Keratinocyte (primary cell): ENCODE results near the gene ANKK1. TPM values are rescaled to one million over a fixed set of nuclear protein-coding genes. Genes with fewer than 3 reads are reported as not detected.

Source experiments
- DNase-seq: peaks from one replicate; pipeline ENCODE4 v3.0.0-alpha.2; 2011; ENCODE audit warnings: low read depth, missing footprints, low spot score
- FAIRE-seq: peaks from 2 replicates; lab custom pipeline; 2011; peaks lifted over from hg19 to GRCh38; lab: Jason Lieb, UNC
- H2AFZ ChIP-seq: 2 replicates; pipeline ENCODE4 v1.6.0; 2012; ENCODE audit warnings: low read length, control low read depth, inconsistent platforms; ENCODE audit not compliant: control insufficient read depth
- H3K27ac ChIP-seq: 2 replicates; pipeline ENCODE4 v1.5.1; 2011; ENCODE audit warnings: low read length; ENCODE audit not compliant: control insufficient read depth, insufficient read depth
- H3K27me3 ChIP-seq: 3 replicates; pipeline ENCODE4 v1.6.0; 2011; ENCODE audit warnings: low read length; ENCODE audit not compliant: control insufficient read depth, insufficient read depth; ENCODE audit errors: extremely low read depth
- H3K36me3 ChIP-seq, 2 experiments: 2 replicates in 1 of 2; 3 replicates in 1 of 2; pipeline ENCODE4 v1.5.1; 2011; ENCODE audit warnings: low read length in 2 of 2, mild to moderate bottlenecking in 1 of 2; ENCODE audit not compliant: control insufficient read depth in 2 of 2, insufficient read depth in 2 of 2; ENCODE audit errors: extremely low read depth in 1 of 2
- H3K4me1 ChIP-seq: 3 replicates; pipeline ENCODE4 v1.5.1; 2011; ENCODE audit warnings: low read length; ENCODE audit not compliant: control insufficient read depth, insufficient read depth; ENCODE audit errors: extremely low read depth
- H3K4me2 ChIP-seq: 3 replicates; pipeline ENCODE4 v1.6.0; 2011; ENCODE audit warnings: low read depth, low read length; ENCODE audit not compliant: control insufficient read depth, insufficient read depth; ENCODE audit errors: extremely low read depth
- H3K4me3 ChIP-seq, 3 experiments: fragments of 200-600 bp in 1 of 3; sonication (generic) in 1 of 3; 2 replicates in 2 of 3; 3 replicates in 1 of 3; pipeline ENCODE4 v1.5.1; 2011 to 2016; ENCODE audit warnings: low read length in 3 of 3, mild to moderate bottlenecking in 3 of 3, control low read depth in 2 of 3, inconsistent platforms in 1 of 3, low read depth in 1 of 3, mixed read lengths in 1 of 3, mixed run types in 1 of 3, moderate library complexity in 1 of 3; ENCODE audit not compliant: control insufficient read depth in 2 of 3, insufficient read depth in 2 of 3; ENCODE audit errors: extremely low read depth in 1 of 3
- H3K79me2 ChIP-seq: 2 replicates; pipeline ENCODE4 v1.6.0; 2012; ENCODE audit warnings: low read length; ENCODE audit not compliant: control insufficient read depth, insufficient read depth
- H3K9ac ChIP-seq: 3 replicates; pipeline ENCODE4 v1.6.0; 2011; ENCODE audit warnings: low read length; ENCODE audit not compliant: control insufficient read depth, insufficient read depth; ENCODE audit errors: extremely low read depth
- H3K9me1 ChIP-seq: 3 replicates; pipeline ENCODE4 v1.6.0; 2011; ENCODE audit warnings: low read length; ENCODE audit not compliant: control insufficient read depth, insufficient read depth; ENCODE audit errors: extremely low read depth
- H3K9me3 ChIP-seq: 2 replicates; pipeline ENCODE4 v1.5.1; 2012; ENCODE audit warnings: low read depth, low read length; ENCODE audit not compliant: control insufficient read depth
- H4K20me1 ChIP-seq: 3 replicates; pipeline ENCODE4 v1.6.0; 2011; ENCODE audit warnings: low read length; ENCODE audit not compliant: control insufficient read depth, insufficient read depth; ENCODE audit errors: extremely low read depth
- CTCF ChIP-seq, 3 experiments: IDR thresholded peaks in 1 of 3; conservative IDR thresholded peaks in 1 of 3; optimal IDR thresholded peaks in 1 of 3; 2 replicates in 2 of 3; 3 replicates in 1 of 3; pipeline versions ENCODE3 to v1.5.1; 2011; ENCODE audit warnings: low read length in 3 of 3, mild to moderate bottlenecking in 3 of 3, moderate library complexity in 2 of 3, control low read depth in 1 of 3, inconsistent platforms in 1 of 3; ENCODE audit not compliant: insufficient read depth in 2 of 3; ENCODE audit errors: extremely low read depth in 1 of 3
- EZH2 ChIP-seq: IDR thresholded peaks from one replicate; pipeline ENCODE4 v1.6.1; 2012; ENCODE audit warnings: inconsistent platforms, mild to moderate bottlenecking, low read length, moderate library complexity
- dilution Hi-C: fragments of 300-500 bp; cut with MboI; formaldehyde crosslinking; loops from one replicate; pipeline ENCODE4 v1.7.0; 2020; ENCODE audit warnings: low sequenced_read_pairs; ENCODE audit not compliant: extremely low pct_ligation_motif_present
- polyA plus RNA-seq, 5 experiments: library from polyadenylated mRNA; depleted of rRNA in 3 of 5; stranded (reverse) in 3 of 5; stranded (forward) in 1 of 5; unstranded in 1 of 5; fragments of >200 nt; gene quantifications; 1 replicate in 1 of 5; 2 replicates in 3 of 5; 3 replicates in 1 of 5; pipeline versions ENCODE4 v1.2.1 to v1.2.3, GENCODE V29; 2011 to 2012; ENCODE audit warnings: missing spikeins in 2 of 5, low read depth in 1 of 5, low replicate concordance in 1 of 5

The ANKK1 gene
- polyA plus RNA-seq, 1 donor (not counting 4 experiments of a cell fraction or from before 2014, with no cell fraction given): 0.92 TPM

- H3K4me3 ChIP-seq: no peak overlapping the region
- TF ChIP-seq CTCF (optimal IDR thresholded peaks at IDR 0.05 in 1 of 3, IDR thresholded peaks at IDR 0.05 in 1 of 3, conservative IDR thresholded peaks at IDR 0.05 in 1 of 3; ENCODE audit: extremely low read depth in 1 of 3, insufficient read depth in 2 of 3, low read length in 3 of 3) (no peak), EZH2 (no peak)
- H2AFZ ChIP-seq: no peak overlapping the region
- no peaks in the 10 kb centered on the region for H3K4me1 ChIP-seq
- no peaks in the 10 kb centered on the region for H3K79me2 ChIP-seq
- DNase-seq (no peak), FAIRE-seq (no peak)
- H3K9me3 ChIP-seq: no peaks in the 10 kb centered on the region
- no peaks in the 10 kb centered on the region for H4K20me1 ChIP-seq
- H3K4me2 ChIP-seq: no peak overlapping the region
- H3K36me3 ChIP-seq: no peaks in the 10 kb centered on the region
- no peak overlapping the region for H3K27ac ChIP-seq
- H3K27me3 ChIP-seq: peaks cover under 1% of the 10 kb centered on the region
- no peaks in the 10 kb centered on the region for H3K9me1 ChIP-seq
- dilution Hi-C loops: no loop called here
- H3K9ac ChIP-seq: no peak overlapping the region
Observed at GRCh38 chr11:113419454-113420003, 31.9 kb downstream of the ANKK1 start.

DNA sequence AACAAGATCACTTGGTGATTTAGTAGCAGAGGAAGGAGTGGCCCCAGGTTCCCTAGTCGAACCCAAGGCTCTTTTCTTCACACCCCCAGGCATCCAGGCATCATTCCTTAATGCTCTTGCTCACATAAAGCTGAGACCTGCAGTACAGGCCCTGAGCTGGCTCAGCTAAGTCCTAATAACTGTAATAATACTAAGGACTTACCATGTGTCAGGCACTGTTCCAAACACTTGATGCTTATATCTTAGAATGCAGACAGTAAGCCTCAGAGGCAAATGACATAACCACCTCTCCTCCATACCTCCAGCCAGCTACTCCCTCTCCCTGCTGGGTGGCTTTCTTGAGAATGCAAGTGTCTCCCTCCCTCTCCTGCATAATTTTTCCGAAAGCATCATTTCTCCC is 33.2 kb downstream of the ANKK1 start:
- no peak for DNase-seq
- no peak overlapping the region for H3K27ac ChIP-seq
- no peak overlapping the region for H3K9ac ChIP-seq
- no peaks in the 10 kb centered on the region for H3K27me3 ChIP-seq
- no peak overlapping the region for H2AFZ ChIP-seq
- H3K4me3 ChIP-seq: no peak overlapping the region
- dilution Hi-C loops: no loop called here
- no peaks in the 10 kb centered on the region for H4K20me1 ChIP-seq
- no peaks in the 10 kb centered on the region for H3K4me1 ChIP-seq
- no peak overlapping the region for H3K4me2 ChIP-seq
- H3K9me1 ChIP-seq: no peaks in the 10 kb centered on the region
- TF ChIP-seq EZH2: no peak
- TF ChIP-seq CTCF (optimal IDR thresholded peaks at IDR 0.05 in 1 of 3, IDR thresholded peaks at IDR 0.05 in 1 of 3, conservative IDR thresholded peaks at IDR 0.05 in 1 of 3; ENCODE audit: extremely low read depth in 1 of 3, insufficient read depth in 2 of 3, low read length in 3 of 3): no peak
- no peaks in the 10 kb centered on the region for H3K79me2 ChIP-seq
- no peaks in the 10 kb centered on the region for H3K36me3 ChIP-seq
- H3K9me3 ChIP-seq: no peaks in the 10 kb centered on the region
- FAIRE-seq: no peak
